Loucy (cell line): ENCODE data around the gene DNM3.

Experiments used
- EZH2phosphoT487 ChIP-seq: fragments of 200-600 bp; IDR thresholded peaks from 2 replicates; pipeline ENCODE4 v1.6.1; 2018; ENCODE audit warnings: antibody characterized with exemption, mild to moderate bottlenecking, moderate library complexity, borderline replicate concordance
- TF ChIP-seq, protein P1 (sequence below): fragments of 200-600 bp; sonication (generic); conservative IDR thresholded peaks from 2 replicates; pipeline ENCODE4 v1.5.1; 2014; ENCODE audit warnings: mild to moderate bottlenecking, antibody characterized with exemption, low read length

DNA sequence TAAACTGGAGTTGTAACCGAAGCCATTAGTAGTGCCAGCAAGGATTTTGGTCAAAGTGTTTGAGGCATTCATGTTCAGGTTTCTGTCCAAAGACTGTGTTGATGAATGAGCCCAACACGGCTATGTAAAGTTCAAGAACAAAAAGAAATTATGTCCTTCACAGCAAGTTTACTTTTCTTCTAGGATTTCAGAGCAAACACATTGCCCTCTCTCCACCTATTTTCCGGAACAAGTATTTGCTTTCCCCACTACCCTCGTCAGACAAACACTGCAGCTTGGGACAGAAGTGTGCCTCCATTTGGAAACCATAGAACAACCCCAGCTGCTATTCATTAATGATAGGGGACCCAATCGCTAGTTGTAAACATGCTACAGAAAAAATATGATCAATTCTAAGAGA, 427.8 kb downstream of the DNM3 start:
- TF ChIP-seq, protein P1, sequence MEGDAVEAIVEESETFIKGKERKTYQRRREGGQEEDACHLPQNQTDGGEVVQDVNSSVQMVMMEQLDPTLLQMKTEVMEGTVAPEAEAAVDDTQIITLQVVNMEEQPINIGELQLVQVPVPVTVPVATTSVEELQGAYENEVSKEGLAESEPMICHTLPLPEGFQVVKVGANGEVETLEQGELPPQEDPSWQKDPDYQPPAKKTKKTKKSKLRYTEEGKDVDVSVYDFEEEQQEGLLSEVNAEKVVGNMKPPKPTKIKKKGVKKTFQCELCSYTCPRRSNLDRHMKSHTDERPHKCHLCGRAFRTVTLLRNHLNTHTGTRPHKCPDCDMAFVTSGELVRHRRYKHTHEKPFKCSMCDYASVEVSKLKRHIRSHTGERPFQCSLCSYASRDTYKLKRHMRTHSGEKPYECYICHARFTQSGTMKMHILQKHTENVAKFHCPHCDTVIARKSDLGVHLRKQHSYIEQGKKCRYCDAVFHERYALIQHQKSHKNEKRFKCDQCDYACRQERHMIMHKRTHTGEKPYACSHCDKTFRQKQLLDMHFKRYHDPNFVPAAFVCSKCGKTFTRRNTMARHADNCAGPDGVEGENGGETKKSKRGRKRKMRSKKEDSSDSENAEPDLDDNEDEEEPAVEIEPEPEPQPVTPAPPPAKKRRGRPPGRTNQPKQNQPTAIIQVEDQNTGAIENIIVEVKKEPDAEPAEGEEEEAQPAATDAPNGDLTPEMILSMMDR, result no peak
- TF ChIP-seq EZH2phosphoT487, result no peak
